Naive B cell (primary cell): ENCODE measurements around the gene NPB. TPM values are rescaled to one million over a fixed set of nuclear protein-coding genes. Genes with fewer than 3 reads are reported as not detected.

Experiments used
- ATAC-seq, 2 donors: fragments of 150-1000 bp; cut with Tn5 transposase; 2 replicates each; pipeline ENCODE4 v1.10.0; 2021; ENCODE audit warnings: low read depth in 2 of 2, mild to moderate bottlenecking in 2 of 2, moderate library complexity in 2 of 2
- DNase-seq: peaks from one replicate; pipeline ENCODE4 v3.0.0; 2022
- H3K27ac Mint-ChIP-seq, 6 donors: one replicate each; pipeline ENCODE4 v1.8.0; 2020 to 2022; ENCODE audit warnings: mild to moderate bottlenecking in 6 of 6, mixed read lengths in 6 of 6, moderate library complexity in 5 of 6, inconsistent platforms in 2 of 6
- H3K27me3 Mint-ChIP-seq, 3 donors: one replicate each; pipeline ENCODE4 v1.8.0; 2021 to 2022; ENCODE audit warnings: mixed read lengths in 3 of 3, mild to moderate bottlenecking in 1 of 3
- H3K36me3 Mint-ChIP-seq, 2 donors: one replicate each; pipeline ENCODE4 v1.8.0; 2020 to 2022; ENCODE audit warnings: mixed read lengths in 2 of 2, inconsistent platforms in 1 of 2, mild to moderate bottlenecking in 1 of 2
- H3K4me1 Mint-ChIP-seq, 3 donors: one replicate each; pipeline ENCODE4 v1.8.0; 2020 to 2022; ENCODE audit warnings: mixed read lengths in 3 of 3, inconsistent platforms in 1 of 3, mild to moderate bottlenecking in 1 of 3, moderate library complexity in 1 of 3
- H3K4me3 Mint-ChIP-seq, 8 donors: one replicate each; pipeline ENCODE4 v1.8.0; 2020 to 2022; ENCODE audit warnings: mild to moderate bottlenecking in 8 of 8, mixed read lengths in 8 of 8, moderate library complexity in 8 of 8, inconsistent platforms in 2 of 8
- H3K9me3 Mint-ChIP-seq, 7 donors: one replicate each; pipeline ENCODE4 v1.8.0; 2020 to 2022; ENCODE audit warnings: mixed read lengths in 7 of 7, mild to moderate bottlenecking in 5 of 7, inconsistent platforms in 2 of 7, moderate library complexity in 1 of 7
- polyA plus RNA-seq, 6 donors: library from polyadenylated mRNA; unstranded; fragments of 300-500 nt; fragmentation: Illumina TruSeq; gene quantifications; one replicate each; pipeline ENCODE4 v1.2.3, GENCODE V29; 2021; ENCODE audit warnings: low read depth in 6 of 6

NPB gene
- polyA plus RNA-seq, 6 donors from 2014 or later: 0.24 TPM; not detected in 5

DNA sequence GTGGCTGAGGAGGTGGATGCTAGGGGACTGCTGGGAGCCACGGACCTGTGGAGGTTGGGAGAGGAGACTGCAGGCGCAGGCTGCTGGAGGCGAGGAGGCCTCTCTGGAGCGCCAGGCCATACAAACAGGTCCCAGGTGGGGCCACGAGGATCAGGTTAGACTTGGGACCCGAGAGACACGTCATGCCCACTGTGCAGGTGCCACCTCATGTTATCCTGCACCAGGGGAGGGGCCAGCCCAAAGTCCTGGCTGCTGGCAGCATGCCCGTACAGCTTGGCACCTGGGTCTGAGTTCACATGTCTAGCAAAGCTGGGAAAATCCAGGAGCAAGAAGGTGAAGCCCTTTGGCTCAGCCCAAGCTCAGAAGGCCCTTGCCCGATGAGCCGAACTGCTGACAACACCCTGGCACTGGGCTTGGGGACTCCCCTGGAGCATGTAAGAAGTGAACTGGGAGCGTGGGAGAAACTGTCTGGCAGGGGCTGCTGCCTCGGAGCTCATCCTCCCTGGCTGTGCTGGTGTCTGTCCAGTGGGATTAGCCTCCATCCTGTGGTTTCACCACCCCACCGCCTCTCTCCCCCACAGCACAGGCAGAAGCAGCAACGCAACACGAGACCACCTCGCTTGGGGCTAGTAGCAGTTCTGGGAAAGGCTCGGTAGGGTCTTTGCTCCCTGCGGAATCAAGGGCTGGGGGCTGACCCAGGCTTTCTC, 36.2 kb upstream of the NPB start:
- no peaks in the 10 kb centered on the region for H3K27me3 Mint-ChIP-seq
- no peak for ATAC-seq
- no peaks in the 10 kb centered on the region for H3K36me3 Mint-ChIP-seq
- H3K9me3 Mint-ChIP-seq: no peaks in the 10 kb centered on the region
- peak overlapping the region in 4 of 8 donors; percentile 55 to 60 (median 57) for H3K4me3 Mint-ChIP-seq
- H3K27ac Mint-ChIP-seq: peak overlapping the region in 4 of 6 donors; percentile 49 to 95 (median 79)
- no peak for DNase-seq
- H3K4me1 Mint-ChIP-seq: peaks cover 23 to 42% (median 29%) of the 10 kb centered on the region in 3 donors

DNA sequence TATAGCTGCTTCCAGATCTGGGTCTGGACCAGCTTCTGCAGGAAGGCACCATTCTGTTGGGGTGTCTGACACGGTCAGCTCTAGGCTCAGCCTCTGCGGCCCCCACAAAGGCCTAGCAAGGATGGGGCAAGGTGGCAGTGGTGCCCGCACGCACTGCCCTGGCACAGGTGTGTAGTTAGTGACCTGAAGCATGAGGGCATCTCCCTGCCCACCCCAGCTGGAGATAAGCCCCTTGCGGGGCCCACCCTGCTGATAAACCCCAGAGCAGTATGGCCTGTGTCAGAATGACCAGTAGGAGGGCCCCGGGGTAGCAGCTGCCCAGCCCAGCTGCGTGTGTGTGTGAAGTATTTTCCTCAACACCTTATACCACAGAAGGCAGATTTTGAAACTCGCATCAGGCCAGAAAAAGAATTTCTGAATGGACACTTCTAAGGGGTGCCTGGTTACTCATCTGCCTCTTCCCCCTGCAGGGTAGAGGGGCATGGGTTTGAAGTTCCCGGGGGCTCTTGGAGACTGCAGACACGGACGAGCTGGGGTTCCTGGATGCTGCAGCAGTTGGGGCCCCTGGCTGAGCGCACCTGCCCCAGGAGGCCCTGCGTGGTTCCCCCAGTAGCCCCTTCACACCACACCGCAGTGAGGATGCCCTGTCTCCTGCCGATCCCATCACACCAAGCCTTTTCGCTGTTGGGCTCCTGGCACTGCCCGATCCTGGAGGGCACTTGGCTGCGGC, 35.4 kb upstream of the NPB start:
- no peaks in the 10 kb centered on the region for H3K36me3 Mint-ChIP-seq
- peak overlapping the region in 4 of 6 donors; percentile 69 to 95 (median 94) for H3K27ac Mint-ChIP-seq
- no peak for ATAC-seq
- peaks cover 17 to 36% (median 26%) of the 10 kb centered on the region in 3 donors for H3K4me1 Mint-ChIP-seq
- H3K4me3 Mint-ChIP-seq: peak overlapping the region in 1 of 8 donors; percentile 57
- DNase-seq: no peak
- H3K27me3 Mint-ChIP-seq: no peaks in the 10 kb centered on the region
- no peaks in the 10 kb centered on the region for H3K9me3 Mint-ChIP-seq

DNA sequence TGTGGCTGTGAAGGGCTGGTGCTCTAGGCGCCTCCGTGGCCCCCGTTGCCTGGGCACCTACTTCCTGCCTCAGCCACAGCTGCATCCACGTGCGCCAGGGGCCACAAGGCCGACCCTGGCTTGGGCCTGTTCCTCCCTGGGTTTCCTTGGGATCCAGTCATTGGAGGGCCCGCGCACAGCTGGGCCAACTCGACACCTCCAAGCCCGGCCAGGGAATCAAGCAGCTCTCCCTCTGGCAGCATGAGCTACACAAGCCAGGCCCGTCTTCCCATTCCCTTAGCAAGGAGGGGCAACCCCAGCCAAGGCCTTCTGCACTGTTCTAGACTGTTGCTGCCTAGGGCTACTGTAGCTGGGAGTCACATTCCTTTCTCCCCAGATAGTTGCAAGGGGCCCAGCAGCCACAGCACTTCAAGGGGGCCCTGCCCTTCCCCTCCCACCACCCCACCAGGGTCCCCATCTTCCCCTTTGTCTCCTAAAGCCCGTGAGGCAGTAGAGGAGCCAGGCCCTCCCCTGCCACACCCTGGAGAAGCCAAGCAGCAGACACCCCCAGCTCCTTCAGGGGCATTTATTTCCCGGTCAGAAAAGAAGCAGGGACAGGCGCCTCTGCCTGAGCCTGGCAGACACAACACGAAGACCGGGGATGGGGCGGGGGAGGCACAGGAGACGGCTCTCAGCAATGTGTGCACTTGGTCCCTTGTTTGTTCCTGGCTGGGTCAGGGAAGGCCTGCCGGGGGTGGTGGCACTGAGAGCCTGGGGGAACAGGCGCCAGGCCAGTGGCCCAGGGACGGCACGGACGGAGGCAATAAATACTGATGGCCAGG, 34.7 kb upstream of the NPB start:
- H3K4me3 Mint-ChIP-seq: peak overlapping the region in 3 of 8 donors; percentile 24 to 57 (median 30)
- DNase-seq (no peak), ATAC-seq (no peak)
- no peaks in the 10 kb centered on the region for H3K27me3 Mint-ChIP-seq
- no peaks in the 10 kb centered on the region for H3K9me3 Mint-ChIP-seq
- H3K4me1 Mint-ChIP-seq: peaks cover 17 to 41% (median 25%) of the 10 kb centered on the region in 3 donors
- H3K36me3 Mint-ChIP-seq: no peaks in the 10 kb centered on the region
- peak overlapping the region in 5 of 6 donors; percentile 69 to 95 (median 92) for H3K27ac Mint-ChIP-seq

DNA sequence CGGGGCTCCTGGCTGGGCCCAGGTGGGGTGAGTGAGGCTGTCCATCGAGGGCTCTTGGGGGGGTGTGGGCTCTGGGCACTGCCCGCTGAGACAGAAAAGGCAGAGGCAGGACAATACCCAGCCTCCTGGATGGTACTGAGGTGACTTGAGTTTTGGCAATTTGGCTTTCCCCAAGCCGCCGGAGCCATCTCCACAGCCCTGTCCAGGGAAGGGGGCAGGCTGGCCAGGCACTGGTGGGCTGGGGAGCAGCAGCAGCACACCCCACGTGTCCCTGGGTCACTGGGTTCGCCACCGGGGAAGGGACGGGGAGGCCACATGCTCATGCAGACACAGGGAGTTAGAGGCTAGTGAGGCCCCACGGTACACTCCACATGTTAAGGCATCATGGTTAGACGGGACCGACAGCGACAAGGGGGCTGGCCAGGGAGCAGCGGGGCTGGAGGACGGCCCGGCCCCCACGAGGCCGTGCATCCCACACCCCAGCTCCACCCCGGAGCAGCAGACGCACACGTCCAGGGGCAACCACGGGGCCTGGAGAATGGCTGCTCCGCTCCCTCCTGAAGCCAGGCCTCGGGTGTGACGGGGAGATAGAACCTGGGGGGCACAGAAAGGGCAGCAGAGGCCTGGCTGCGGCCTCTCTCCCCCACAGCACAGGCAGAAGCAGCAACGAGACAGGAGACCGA, 33.9 kb upstream of the NPB start:
- Mint-ChIP-seq H3K4me3 (peak overlapping the region in 6 of 8 donors; percentile 35 to 70 (median 49)), H3K4me1 (peaks cover 17 to 42% (median 26%) of the 10 kb centered on the region in 3 donors), H3K36me3 (no peaks in the 10 kb centered on the region), H3K27ac (peak overlapping the region in 3 of 6 donors; percentile 50 to 95 (median 85)), H3K27me3 (no peaks in the 10 kb centered on the region), H3K9me3 (no peaks in the 10 kb centered on the region)
- ATAC-seq: no peak
- no peak for DNase-seq

DNA sequence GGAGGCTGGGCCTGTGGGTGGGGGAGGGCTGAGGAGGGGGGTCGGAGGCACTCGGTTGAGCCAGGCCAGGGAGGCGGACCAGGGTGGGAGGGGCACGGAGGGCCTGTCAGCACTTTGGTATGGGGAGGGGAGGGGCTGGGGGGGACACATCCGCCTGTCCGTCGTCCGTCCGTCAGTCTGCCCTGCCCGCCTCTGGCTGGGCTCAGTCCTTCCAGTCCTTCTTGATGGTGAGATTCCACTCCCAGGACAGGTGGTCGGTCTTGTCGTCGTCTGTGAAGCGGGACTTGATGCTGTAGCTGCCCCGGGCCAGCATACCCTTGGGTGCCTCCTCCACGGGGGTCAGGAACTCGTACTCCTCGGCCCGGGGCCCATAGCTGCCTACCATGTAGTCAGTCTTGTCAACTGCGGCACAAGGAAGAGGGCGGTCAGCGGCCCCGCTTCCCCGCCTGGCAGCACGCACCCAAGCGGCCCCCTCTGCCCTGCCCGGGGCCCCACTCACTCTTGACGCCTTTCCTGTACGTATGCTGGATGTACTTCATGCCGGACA, 33.3 kb upstream of the NPB start:
- H3K4me1 Mint-ChIP-seq: peaks cover 17 to 40% (median 21%) of the 10 kb centered on the region in 3 donors
- H3K36me3 Mint-ChIP-seq: no peaks in the 10 kb centered on the region
- no peak for ATAC-seq
- H3K27me3 Mint-ChIP-seq: no peaks in the 10 kb centered on the region
- no peaks in the 10 kb centered on the region for H3K9me3 Mint-ChIP-seq
- H3K27ac Mint-ChIP-seq: peak overlapping the region in 5 of 6 donors; percentile 16 to 96 (median 89)
- H3K4me3 Mint-ChIP-seq: peak overlapping the region in 5 of 8 donors; percentile 15 to 91 (median 39)
- DNase-seq: no peak

DNA sequence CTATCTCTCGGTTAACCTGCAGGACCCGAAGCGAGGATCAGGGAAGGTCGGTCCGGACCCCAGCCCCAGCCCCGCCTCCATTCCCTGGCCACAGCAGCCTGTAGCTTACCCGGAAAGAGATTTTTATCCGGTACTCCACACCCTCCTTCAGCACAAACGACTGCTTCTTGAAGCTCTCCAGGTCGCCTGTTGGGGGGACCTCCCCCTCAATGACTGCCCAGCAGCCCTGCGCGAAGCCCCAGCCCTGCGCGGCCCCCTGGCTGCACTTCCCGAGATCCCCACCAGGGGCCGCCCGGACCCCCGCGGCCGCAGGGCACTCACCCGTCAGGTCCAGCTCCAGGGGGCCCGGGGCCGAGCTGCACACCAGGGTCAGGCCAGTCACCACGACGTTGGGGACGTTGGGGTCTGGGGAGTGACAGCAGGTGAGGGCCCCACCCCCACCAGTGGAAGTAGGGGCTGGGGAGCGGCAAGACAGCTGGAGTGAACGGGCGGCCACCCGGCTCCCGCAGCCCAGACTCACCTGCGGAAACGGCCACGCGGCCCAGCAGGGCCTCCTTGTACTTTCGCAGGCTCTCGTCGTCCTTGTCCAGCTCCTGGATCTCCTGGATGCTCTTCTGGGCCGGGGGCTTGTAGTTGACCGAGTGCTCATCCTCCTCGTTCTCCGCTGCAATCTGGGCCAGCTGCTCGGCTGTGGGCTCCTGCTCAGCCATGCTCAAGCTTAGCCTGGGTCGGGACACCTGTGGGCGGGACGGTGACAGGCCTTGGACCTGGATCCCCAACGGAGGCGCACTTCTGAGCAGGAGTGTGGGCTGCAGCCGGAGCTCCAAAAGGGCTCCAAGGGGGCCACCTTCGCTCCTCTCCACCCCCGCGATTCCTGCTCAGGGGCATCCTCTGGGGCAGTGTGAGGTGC, 32.6 kb upstream of the NPB start:
- Mint-ChIP-seq H3K36me3 (no peaks in the 10 kb centered on the region), H3K27me3 (no peaks in the 10 kb centered on the region), H3K9me3 (no peaks in the 10 kb centered on the region), H3K4me3 (peak overlapping the region; percentile 81 to 92 (median 87)), H3K4me1 (peaks cover 17 to 39% (median 24%) of the 10 kb centered on the region in 3 donors), H3K27ac (peak overlapping the region; percentile 95 to 97 (median 96))
- DNase-seq (peak; percentile 48), ATAC-seq (peak in 1 of 2 donors; percentile 8)

DNA sequence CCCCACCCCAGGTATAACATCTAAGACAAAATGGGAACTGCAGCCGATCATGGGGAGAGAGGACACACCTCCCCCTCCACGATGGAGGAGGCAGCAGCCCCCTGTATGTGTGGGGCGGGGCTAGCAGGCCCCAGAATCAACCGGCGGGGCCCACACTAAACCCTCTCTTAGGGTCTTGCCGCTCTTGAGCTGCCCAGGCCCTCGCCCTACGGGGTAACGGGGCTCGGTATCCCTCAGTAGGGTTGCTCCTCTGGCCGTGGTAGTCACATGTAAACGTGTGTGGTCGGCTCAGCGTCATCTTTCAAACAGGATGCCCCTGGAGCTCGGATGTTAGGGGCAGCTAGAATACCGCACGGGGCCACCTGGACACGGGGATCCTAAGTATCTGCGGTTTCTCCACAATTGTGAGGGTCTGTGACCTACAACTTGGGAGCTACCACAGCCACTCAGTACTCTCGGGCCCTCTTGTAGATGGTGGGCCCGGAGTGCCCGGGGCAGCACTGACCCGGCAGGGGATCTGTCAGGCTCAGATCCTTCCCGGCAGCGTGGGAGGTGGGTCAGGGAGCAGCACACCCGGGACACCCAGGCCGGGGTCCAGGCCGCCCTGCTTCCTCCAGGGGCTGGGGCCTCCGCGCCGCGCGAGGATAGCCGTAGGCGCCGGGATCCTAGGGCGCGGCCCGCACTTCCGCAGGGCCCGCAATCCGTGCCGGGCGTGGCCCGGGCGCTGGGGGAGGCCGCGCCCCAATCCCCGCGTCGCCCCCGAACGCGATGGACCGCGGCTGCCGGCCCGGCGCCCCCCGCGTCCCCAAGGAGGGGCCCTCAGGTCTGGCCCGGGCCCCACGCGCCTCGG, 31.7 kb upstream of the NPB start:
- peak overlapping the region; percentile 95 to 97 (median 96) for H3K27ac Mint-ChIP-seq
- H3K4me1 Mint-ChIP-seq: peaks cover 17 to 39% (median 24%) of the 10 kb centered on the region in 3 donors
- ATAC-seq (peak; percentile 17 to 25), DNase-seq (peak; percentile 43)
- H3K36me3 Mint-ChIP-seq: no peaks in the 10 kb centered on the region
- no peaks in the 10 kb centered on the region for H3K9me3 Mint-ChIP-seq
- no peaks in the 10 kb centered on the region for H3K27me3 Mint-ChIP-seq
- H3K4me3 Mint-ChIP-seq: peak overlapping the region; percentile 81 to 92 (median 87)

DNA sequence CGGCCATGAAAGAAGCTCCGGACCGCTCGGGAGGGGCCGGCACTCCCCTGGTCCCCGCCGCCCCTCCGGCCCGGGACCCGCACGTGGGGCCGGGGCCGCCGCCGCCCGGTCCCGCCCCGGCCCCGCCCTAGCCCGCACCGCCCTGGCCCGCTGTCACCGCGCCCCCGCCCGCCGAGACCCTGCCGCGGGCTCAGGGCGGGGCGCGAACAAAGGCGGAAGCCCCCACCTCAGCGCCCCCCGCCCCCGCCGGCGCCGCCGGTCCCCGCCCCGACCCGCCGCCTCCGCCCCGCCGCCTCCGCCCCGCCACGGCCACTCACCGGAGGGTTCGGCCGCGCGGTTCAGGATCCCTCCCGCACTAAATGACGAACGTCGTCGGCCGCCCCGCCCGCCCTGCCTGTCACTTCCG, 31.1 kb upstream of the NPB start, which contains the start of gene ARHGDIA:
ARHGDIA (minus strand) TSS at position 357 of the 406 bp plus-strand sequence. CDS start 1,407 bp downstream, outside the sequence.
- ATAC-seq: peak; percentile 72 to 76
- H3K4me3 Mint-ChIP-seq: peak within 1 kb of the TSS; percentile 83 to 94 (median 90)
- H3K4me1 Mint-ChIP-seq: peaks cover 14 to 39% (median 24%) of the 10 kb centered on the region in 3 donors
- peak within 1 kb of the TSS; percentile 95 to 99 (median 96) for H3K27ac Mint-ChIP-seq
- H3K36me3 Mint-ChIP-seq: no peaks in the 10 kb centered on the region
- H3K27me3 Mint-ChIP-seq: no peaks in the 10 kb centered on the region
- DNase-seq: no peak
- H3K9me3 Mint-ChIP-seq: no peaks in the 10 kb centered on the region

DNA sequence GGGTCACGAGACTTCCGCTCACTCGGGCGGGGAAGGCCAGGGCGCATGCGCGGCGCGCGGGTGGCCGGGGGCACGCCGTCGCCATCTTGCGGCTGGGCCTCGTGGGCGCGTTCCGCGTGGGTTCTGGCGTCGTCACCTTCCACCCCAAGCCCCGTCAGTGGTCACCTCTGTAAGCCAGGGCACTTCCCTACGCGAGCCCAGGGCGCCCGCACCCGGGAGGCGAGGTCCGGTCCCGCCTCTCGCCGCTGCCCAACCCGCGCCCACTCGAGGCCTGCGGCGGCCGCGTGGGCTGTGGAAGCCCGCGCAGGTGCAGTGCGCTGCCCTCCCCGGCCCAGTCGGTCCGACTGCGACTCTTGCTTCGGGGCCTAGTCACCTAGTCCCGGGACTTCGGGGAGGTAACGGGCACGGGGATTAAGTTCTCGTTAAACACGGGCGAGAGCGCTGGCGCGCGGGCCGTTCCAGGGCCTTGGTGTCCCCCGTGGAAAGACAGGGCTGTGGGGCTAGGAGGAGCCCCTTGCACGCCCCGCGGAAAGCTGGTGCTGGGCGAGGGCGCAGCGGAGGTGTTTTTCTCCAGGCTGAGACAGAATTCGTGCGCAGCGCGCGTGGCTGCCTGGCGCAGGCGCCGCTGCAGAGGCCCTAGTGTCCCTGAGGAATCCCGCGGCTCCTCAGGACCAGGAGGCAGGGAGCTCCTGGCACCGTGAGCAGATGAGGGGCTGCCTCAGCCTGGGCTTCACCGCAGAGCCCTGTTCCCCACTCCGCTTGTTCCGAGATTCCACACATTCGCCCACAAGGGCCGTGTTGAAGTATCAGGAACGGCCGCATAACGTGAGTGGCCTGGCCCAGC, 30.4 kb upstream of the NPB start:
- ATAC-seq: peak; percentile 37 to 40
- H3K36me3 Mint-ChIP-seq: no peaks in the 10 kb centered on the region
- H3K4me1 Mint-ChIP-seq: peaks cover 14 to 39% (median 24%) of the 10 kb centered on the region in 3 donors

DNA sequence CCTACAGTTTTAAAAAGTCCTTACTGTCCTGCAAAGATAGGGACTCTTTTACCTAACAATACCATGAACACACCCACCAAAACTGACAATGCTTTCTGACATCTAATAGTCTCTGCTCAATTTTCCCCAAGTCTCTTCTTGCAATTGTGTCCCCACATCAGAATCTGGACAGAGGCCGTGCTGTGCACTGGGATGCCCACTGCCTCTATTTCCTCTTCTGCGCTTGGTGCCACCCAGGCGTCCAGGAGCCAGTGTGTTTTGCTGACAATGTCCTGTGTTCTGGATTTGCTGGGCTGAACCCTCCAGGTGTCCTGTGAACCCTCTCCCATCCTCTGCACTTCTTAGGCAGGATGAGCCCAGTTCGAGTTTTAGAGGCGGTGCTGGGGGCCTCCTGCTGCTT, 24.5 kb upstream of the NPB start:
- H3K4me1 Mint-ChIP-seq: peaks cover 9 to 13% (median 12%) of the 10 kb centered on the region in 3 donors
- no peak for DNase-seq
- no peak overlapping the region for H3K4me3 Mint-ChIP-seq
- no peaks in the 10 kb centered on the region for H3K27me3 Mint-ChIP-seq
- no peaks in the 10 kb centered on the region for H3K9me3 Mint-ChIP-seq
- peak overlapping the region in 1 of 6 donors; percentile 44 for H3K27ac Mint-ChIP-seq
- H3K36me3 Mint-ChIP-seq: no peaks in the 10 kb centered on the region
- no peak for ATAC-seq

More for the DNA sequence above, 30.4 kb upstream of the NPB start:
- peak overlapping the region; percentile 95 to 99 (median 96) for H3K27ac Mint-ChIP-seq
- peak; percentile 97 for DNase-seq
- no peaks in the 10 kb centered on the region for H3K27me3 Mint-ChIP-seq
- peak overlapping the region; percentile 80 to 94 (median 88) for H3K4me3 Mint-ChIP-seq
- H3K9me3 Mint-ChIP-seq: no peaks in the 10 kb centered on the region
